ENCODE data around the gene CCDC27.
A peak's percentile ranks its signal among the peaks of the same experiment; 100 is the strongest.

CCDC27 gene

DNA sequence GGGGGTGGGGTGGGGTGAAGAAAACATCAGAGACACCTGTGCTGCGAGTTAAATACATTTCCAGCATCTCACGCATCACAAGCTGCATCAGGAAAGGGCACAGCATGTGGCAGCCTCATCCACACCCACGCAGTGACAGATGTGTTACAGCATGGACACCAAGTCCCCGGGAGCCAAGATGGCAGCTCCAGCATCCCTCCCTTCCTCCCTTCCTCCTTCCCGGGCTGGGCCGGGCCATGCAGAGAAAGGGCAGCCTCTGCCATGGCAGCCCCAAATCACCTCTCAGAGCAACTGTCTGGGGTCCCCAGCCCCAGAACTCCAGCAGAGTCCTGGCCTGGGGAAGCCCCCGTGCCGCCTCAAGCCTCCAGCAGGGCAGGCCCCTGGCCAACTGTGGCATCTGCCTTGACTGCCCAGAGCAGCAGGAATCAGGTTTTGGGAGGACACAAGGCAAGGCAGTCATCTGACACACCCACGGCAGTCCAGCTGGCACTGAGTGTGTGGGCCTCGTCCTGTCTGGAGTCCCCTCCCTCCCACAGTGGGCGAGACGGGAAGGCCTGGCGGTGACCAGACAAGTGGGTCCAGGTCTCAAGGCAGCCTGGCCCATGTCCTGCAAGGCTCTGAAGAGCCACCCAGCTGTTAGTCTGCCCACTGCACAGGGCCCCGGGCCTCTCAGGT is 26.5 kb downstream of the CCDC27 start:
- no peak for DNase-seq

DNA sequence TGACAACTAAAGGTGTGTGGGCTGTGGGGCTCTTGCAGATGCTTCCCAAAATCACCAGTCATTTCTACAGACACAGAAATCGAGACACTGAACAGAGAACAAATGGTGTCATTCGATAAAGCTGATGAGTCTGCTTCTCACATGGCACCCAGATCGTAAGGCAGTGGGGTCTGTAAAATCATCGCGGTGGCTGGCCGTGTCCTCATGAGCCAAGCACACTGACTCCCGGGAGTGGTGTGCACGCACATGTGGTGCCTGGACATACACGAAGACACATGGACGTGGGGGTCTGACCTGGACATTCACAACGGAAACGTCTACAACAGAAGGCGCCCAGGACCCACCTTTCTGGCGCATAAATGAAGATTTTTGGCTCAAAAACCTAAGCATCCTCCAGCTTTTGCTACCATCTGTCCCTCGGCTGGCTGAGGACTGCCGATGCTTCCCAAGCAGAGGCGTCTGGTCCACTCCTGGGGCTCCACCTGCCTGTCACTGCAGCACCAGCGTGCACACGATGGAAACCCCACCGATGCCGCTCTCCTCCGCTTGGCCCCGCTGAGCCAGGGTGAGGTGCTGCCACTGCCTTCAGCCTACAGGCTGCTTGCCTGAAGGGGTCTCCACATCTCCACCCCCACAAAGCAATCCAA is 27.1 kb downstream of the CCDC27 start:
- DNase-seq: no peak

DNA sequence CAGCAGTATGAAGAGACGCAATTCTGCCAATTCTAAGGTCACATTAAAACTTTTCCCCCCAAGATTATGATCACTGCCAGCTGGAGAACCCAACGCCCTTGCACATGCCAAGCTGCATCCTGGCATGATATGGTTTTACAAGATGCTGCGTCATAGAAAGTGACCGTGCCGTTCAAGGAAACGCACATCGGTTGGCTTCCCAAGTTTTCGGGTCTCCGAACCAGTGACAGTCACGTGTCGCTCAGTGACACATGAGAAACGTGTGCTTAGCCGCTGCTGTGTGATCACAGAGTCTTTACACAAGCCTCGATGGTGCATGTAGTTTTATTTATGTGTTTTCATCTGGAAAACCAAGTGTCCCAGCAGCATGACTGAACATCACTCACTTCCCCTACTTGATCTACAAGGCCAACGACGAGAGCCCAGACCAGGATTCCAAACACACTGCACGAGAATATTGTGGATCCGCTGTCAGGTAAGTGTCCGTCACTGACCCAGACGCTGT is 27.7 kb downstream of the CCDC27 start:
- DNase-seq: no peak

DNA sequence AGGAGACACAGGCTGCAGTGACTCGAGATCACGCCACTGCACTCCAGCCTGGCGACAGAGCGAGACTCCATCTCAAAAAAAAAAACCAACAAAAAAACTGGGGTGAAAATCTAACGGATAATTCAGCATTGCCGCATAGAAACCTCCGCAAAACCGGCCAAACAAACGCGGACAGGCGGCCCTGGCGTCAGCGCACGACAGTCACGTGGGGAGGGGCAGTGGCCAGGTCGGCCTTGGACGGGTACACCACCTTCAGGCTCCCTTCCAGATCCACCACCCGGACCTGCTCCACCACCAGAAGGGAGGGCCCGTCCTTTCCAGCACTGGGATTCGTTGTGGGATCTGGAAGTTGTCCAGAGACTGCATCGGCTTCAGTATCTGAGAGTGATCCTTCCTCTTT is 28.7 kb downstream of the CCDC27 start:
- no peak for DNase-seq

DNA sequence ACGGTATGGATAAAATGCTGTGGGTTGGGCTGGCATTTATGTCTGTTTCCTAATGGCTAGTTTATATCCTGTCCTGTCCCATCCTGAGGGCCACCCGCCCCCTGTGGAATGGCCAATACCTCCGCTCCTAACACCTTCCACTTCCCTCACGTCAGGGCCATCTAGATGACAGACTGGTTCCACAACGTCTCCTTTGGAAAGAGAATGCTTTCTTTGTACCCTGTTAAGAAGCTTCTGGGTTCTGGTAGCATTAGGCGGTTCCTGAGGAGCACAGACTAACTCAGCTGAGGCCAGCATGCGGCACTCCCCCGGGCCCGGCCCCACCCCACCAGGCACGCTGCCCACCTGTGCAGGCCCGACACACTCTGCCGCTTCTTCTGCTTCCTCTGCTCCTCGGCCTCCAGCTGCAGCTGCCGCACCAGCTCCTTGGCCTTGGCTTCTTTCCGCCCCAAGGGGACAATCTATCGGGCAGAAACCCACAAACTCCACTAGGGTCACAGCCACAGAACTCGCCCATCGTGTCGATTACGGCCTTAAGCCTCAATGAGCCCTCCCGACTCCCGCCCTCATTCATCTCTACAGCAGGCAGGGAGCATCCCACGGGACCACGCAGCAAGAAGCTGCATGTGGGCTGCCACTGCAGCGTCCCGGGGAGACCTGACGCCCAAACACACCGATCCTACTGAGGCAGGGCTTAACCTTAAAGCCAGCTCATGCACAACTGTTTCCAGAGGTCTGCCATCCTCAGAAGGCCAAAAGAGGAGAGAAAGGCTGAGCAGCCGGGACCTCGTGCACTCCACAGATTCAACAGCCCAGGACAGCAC is 31.6 kb downstream of the CCDC27 start:
- DNase-seq: no peak

DNA sequence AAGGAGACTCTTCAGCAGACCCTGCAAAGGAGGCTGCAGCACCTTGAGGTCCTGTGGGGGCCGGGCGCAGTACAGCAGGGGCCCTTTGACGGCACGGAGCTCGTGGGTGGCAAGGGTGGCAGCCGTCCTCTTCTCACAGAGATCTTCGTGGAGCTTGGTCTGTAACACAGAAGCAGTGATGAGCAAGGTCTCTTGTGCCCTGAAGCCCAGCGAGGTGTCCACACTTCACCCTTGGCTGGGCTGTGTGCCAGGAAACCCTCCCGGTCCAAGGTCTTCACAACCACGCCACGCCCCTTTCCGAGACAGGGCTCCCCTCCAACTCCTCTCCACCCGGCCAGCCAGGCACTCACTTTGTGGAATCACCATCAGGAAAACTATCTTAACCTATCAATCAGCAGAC is 32.8 kb downstream of the CCDC27 start:
- no peak for DNase-seq

DNA sequence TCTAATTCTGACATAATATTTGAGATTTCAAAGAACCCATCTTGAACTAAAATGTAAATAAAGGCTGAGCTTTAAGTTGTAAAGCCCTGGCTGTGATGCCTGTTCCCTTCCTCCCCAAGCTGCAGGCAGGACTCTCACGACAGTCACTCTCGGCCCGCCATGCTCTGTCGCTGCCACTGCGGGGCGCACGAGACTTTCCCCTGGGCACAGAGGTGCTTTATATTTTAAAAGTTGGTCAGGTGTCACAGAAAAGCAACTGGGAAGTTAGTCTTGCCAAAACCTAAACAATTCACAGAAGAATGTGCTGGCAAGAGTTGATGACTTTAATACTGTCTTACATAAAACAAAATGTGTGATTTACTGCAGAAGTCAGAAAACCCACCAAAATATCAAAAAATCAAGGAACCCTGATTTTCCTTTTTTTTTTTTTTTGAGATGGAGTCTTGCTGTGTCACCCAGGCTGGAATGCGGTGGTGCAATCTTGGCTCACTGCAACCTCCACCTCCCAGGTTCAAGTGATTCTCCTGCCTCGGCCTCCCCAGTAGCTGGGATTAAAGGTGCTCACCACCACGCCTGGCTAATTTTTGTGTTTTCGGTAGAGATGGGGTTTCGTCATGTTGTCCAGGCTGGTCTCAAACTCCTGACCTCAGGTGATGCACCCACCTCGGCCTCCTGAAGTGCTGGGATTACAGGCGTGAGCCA is 33.4 kb downstream of the CCDC27 start:
- DNase-seq: peak in 1 of 2 experiments; percentile 2

DNA sequence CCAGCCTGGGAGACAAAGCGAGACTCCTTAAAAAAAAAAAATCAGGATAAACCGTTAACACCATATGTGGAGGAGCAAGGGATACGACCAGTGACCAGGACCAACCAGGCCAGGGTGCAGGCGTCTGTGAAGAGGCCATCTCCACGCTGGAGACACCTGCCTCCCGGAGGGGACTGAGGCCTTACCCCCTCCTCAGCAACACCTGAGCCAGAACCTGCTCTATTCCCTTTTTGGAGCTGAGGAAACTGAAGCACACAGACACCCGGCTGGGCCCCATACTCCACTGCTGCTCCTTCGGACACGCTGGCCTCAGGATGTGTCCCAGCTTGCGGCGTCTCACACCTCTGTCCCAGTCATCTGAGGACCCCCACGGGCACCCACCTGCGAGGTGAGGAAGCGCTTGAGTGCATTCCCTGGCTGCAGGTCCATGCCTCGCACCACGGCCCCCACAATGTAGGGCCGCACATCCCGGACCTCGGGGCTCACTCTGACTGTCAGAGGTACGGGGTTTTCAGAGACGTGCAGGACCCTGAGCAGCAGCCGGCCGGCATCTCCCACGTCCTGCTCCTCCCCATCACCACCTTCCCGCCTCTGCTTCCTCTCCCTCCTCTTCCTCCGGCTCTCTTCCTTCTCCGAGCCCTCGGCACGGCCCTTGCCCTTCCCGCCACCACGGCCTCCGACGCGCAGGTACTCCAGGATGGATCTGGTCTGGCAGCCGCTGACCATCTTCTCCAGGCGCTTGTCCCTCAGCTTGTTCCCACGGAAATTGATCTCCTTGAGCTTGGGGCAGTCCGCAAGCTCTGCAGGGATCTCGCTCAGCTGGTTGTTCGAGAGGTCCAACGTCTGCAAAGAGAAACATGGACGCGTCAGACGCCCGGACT is 34.5 kb downstream of the CCDC27 start:
- no peak for DNase-seq

DNA sequence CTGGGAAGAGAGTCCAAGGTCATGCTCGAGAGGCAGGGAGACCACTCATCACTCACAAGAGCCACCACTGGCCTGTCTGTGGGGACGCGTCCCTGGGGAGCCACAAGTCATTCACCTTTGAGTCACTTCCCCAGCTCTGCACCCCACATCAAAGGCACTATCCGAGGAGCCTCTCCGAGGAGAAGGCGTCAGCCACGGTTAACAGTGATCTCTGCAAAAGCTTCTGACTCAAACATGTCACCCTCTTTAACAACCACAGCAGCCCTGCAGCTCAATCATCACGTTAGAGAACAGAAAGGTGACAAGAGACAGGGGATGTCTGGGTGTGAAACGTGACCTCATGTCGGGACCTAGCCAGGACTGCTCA is 35.1 kb downstream of the CCDC27 start:
- DNase-seq: no peak

DNA sequence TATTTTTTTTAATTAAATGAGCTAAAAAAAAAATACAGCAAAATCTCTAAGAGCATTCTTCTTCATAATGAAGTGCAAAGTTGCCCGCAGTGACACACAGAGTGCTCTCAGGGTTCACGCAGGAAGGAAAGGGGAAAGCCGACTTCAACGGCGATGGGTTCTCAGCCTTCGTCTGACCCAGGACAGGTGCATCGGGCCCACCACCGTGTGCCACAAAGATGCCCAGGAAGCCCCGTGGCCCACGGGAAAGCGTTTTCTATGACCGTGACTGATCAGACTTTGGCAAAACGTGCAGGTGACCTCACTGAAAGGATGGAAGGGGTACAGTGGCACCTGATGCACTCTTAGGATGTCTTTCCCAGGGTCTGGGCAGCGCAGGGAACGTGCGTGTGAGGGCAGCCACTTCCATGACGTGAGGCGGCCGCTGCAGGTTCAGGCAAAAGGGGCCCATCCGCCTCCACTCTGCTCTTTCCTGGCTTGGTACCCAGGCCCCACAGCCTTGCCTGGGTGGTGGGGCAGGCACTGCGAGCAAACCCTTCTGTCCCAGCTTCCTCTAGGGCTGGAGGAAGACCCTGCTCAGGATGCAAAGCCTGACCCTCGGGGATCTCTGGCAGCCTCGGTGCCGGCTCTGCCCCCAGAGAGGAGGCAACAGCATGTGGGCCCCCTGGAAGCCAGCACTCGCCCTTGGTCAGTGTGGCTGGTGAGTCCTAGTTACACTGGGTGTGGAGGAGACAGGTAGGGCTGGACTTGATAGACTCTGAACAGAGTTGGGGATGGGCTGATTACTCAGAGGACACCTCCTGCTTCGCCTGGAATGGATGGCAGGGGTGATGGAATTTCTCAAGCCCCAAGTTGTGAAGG is 35.7 kb downstream of the CCDC27 start:
- DNase-seq: no peak

DNA sequence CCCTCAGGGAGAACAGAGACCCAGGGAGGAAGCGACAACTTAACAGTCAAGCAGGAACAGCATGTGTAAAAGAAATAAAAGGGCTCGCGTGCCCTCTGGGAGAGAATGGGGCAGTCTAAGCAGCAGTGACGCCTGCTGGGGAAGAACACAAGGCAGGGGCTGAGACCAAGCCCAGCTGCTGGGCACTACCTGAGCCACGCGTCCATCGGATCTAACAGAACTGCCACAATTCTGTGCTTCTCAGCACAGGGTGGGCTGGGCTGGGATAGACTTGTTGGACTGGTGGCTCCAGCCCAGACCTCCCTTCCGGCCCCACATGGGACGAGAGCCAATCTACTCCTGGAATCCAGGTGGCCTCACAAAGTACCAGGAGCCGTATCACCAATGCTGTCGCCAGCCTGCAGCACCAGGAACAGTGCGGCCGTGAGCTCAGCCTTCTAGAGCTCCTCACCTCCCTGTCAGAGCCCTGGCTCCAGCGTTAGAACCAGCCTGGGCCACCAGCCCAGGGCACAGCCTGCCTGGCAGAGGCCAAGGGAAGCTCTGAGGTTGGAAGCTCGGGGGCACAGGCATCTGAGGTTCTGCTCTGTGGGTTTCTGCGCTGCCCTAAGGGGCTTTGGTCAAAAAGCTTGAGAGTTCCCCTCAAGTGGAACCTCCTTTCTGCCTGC is 36.6 kb downstream of the CCDC27 start:
- DNase-seq: no peak

DNA sequence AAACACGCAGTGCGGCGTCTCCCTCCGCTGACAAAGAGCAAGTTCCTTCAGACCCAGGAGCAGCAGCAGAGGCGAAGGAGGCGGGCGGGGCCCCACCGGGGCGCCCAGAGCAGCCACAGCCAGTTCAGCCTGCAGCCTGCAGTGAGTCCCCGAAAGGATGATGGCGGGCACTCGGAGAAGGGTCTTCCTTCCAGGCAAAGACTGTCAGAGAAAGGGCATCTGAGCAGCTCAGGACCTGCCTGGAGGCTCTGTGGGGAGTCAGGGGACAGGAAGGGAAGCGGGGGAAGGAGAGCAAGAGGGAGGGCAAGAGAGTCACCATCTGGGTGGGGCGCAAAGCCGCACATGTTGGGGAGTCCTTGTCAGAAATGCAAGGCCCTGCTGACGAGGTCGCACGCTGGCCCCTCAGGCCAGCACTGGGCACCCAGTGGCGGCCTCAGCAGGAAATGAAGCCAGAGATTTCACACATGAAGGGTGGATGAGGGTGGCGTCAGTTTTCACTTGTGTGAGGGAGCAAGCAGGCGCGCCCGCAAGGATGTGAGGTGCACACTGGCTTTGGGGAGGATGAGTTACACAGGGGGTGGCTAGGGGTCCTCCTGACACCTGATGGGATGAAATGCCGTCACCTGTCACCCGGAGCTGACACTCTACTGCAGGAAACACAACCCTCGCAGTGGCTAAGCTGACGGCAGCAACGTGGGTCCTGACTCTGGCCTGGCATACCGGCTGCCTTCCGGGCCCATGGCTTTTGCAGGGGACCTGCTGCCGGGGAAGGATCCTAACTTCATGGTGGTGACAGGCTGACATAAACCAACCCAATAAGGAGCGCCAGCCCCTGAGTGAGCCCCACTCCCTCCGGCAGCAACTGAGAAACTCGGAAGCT is 37.4 kb downstream of the CCDC27 start:
- no peak for DNase-seq

DNA sequence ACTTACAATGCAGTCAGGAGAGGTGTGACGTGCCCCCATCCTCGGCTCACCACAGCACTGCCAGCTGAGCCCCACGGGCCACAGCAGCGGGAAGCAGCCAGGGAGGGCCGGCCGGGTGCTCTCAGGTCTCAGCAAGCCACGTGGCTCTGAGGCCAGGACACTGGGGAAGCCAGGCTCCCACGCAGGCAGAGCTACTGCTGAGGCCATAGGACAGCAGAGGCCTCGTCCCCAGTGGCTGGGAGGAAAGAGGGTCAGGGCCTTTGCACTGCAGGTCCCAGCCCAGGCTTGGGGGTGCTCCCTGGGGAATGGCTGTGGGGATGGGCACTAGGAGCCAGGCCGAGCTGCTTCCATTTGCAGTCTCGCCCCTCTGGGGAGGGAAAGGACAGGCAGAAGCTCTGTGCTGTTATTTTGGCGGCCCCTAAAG is 38.3 kb downstream of the CCDC27 start:
- DNase-seq: no peak

DNA sequence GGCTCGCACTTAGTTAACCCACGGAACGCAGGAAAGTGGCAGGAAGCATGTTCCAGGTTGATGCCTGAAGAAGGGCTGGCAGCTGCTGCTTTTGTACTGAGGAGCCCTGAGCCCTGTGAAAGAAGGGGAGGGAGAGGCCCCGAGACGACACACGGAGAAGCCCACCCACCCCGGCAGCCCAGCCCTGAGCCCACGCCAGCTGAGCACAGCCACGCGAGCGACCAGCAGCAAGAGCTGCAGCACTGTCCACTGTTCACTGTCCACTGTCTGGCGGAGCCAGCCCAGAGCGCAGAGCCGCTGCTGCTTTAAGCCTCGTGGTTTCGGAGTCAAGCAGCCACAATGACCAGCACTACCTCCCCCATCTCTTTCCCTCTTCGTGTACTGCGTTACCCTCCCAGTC is 38.7 kb downstream of the CCDC27 start:
- DNase-seq: no peak

DNA sequence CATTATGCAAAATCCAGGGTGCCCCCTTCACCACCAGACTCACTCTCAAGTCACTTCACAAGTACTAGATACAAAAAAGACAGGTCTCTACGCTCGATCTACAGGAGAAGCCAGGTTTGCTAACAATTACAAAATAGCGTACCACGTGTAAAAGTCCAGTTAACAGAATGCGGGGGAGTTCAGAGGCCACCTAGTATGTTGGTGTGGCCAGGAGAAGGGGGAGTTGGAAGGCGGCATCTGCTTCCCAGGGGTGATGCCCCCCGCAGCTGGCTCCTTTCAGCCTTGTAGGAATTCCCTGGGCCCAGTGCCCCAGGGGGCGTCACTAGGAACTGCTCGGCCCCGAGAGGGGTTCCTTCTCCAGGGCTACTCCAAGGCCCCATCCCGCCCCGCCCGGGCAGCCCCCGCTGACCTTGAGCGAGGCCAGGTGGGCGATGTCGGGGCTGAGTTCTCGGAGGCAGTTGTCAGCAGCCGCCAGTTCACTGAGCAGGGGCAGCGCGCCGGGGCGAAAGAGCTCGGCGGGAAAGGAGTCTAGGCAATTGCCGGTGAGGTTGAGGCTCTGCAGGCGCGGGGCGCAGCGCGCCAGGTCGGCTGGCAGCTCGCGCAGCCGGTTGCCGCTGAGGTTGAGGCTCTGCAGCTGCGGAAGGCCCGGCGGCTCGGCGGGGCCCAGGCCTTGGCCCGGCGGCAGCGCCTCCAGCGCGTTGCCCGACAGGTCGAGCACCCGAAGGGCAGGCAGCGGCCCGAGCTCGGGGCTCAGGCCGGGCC is 43.4 kb downstream of the CCDC27 start:
- no peak for DNase-seq

DNA sequence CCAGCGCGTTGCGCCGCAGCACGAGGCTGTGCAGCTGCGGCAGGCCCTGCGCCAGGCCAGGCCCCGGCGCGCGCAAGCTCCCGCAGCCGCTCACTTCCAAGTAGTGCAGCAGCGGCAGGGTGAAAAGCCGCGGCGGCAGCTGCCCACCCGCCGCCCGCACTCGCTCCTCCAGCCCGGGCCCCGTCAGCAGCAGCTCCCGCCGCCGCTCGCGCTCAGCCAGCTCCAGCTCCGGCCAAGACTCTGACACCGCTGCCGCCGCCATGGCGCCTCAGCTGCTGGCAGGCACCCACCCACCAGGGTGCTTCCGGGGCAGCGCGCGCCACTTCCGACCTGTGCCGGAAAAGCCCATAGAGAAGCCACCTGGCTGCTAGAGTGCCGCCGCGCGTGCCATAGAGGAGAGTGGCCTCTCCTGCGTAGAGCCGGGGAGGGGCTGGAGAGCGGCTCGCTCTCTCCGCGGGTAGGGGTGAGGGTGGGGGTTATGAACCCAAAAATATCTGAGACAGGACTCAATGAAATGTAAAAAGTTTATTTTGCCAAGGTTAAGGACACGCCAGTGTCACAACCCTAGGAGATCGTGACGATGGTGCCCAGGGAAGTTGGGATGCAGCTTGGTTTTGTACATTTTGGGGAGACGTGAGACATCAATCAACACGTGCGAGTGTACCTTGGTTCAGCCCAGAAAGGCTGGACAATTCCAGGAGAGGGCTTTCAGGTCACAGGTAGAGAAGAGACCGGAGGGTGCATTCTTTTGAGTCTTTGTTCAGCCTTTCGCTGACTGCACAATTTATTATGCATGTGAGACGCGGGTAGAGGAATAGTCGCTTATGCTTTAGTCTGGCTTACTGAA is 44.2 kb downstream of the CCDC27 start, which contains the start of gene LRRC47:
Gene LRRC47 (minus strand): TSS at position 284 of the 847 bp plus-strand sequence. CDS start 22 bp downstream, at position 262.
- DNase-seq: peak; percentile 79 to 84

DNA sequence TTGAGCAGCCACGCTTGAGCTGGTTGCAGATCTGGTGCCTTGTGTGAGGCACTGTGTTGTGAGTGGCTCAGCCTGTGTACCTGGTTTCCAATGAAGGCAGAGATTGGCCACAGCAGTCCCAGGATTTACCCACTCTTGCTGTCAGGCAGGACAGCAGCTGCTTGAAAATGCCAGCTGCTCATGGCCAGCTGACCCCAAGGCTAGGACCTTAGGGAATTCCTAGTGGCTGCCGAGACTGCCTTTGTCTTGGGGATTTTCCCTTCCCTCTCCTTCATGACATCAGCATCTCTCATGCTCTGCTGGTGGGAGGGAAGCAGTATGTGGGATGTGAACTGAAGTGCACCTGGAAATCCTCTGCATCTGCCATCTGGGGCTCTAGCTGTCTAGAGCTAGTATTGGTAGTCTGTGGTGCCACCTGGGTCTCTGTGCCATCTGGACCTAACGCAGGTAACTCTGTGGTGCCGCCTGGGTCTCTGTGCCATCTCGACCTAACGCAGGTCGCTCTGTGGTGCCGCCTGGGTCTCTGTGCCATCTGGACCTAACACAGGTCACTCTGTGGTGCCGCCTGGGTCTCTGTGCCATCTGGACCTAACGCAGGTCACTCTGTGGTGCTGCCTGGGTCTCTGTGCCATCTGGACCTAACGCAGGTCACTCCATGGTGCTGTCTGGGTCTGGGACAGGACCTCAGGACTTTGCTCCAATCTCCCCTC is 47.9 kb downstream of the CCDC27 start:
- DNase-seq: no peak
